Mucosa of descending colon (tissue), 3 donors: ENCODE results near the gene GADD45A. TPM values are rescaled to one million over a fixed set of nuclear protein-coding genes. Genes with fewer than 3 reads are reported as not detected.

ENCODE experiments used
- ATAC-seq: fragments of 200-7000 bp; cut with Tn5 transposase; one replicate; pipeline ENCODE4 v1.9.1; 2020; ENCODE audit warnings: mild to moderate bottlenecking, moderate library complexity
- DNase-seq, 3 donors: peaks; one replicate each; pipeline ENCODE4 v3.0.0-alpha.2; 2020
- H3K36me3 ChIP-seq: fragments of 200-600 bp; one replicate; pipeline ENCODE4 v1.8.0; 2021; ENCODE audit warnings: low read depth, mild to moderate bottlenecking
- H3K4me1 ChIP-seq: fragments of 200-600 bp; one replicate; pipeline ENCODE4 v1.8.0; 2021; ENCODE audit warnings: low read depth, mild to moderate bottlenecking
- H3K4me3 ChIP-seq: fragments of 200-600 bp; one replicate; pipeline ENCODE4 v1.8.0; 2021; ENCODE audit warnings: mild to moderate bottlenecking
- H3K9me3 ChIP-seq: fragments of 200-600 bp; one replicate; pipeline ENCODE4 v1.8.0; 2021; ENCODE audit warnings: mild to moderate bottlenecking
- CTCF ChIP-seq: fragments of 200-600 bp; IDR thresholded peaks from one replicate; pipeline ENCODE4 v1.8.0; 2022; ENCODE audit warnings: antibody characterized with exemption, mild to moderate bottlenecking
- intact Hi-C, 2 donors: fragments of 100-400 bp; cut with DNase I in 1 of 2; cut with micrococcal nuclease in 1 of 2; formaldehyde crosslinking; loops; one replicate each; pipeline versions ENCODE4 v1.11.0 to v1.11.1; 2022; cut with DNase I, micrococcal nuclease
- total RNA-seq, 3 donors: library from RNA; stranded (reverse); fragmentation: NEBNext Ultra II Directional in 2 of 3; extraction: Animal tissue kit (Norgen Biotek cat#: 25700) in 2 of 3; gene quantifications; one replicate each; pipeline versions ENCODE4 v1.2.1 to v1.2.4, GENCODE V29; 2021 to 2023
- donor health status: DM: no; HTN: no; CAD: no; lungs with moderate emphysema.
- donor health status: DM: no; HTN: no; CAD: no.
- donor health status: DM: no; HTN: yes; CAD: no.

GADD45A gene
- total RNA-seq, 3 donors from 2014 or later = 19.5 to 40.3 (median 27.1) TPM

GRCh38 chr1:67722292-67722944, 37.4 kb downstream of the GADD45A start:
- TF ChIP-seq CTCF = no peak
- H3K4me1 ChIP-seq = peaks cover 4% of the 10 kb centered on the region
- no peak overlapping the region for H3K4me3 ChIP-seq
- no peaks in the 10 kb centered on the region for H3K9me3 ChIP-seq
- ATAC-seq (no peak), DNase-seq (no peak)
- no peaks in the 10 kb centered on the region for H3K36me3 ChIP-seq
- intact Hi-C loops = no loop called here

- ATAC-seq = no peak
- TF ChIP-seq CTCF = no peak
- Histone ChIP-seq H3K36me3 (no peaks in the 10 kb centered on the region), H3K4me3 (no peak overlapping the region), H3K9me3 (no peaks in the 10 kb centered on the region), H3K4me1 (no peaks in the 10 kb centered on the region)
- intact Hi-C loops = no loop called here
- DNase-seq = no peak
Observed at GRCh38 chr1:67723126-67723525, 38.1 kb downstream of the GADD45A start.

- no peaks in the 10 kb centered on the region for H3K9me3 ChIP-seq
- no peak for DNase-seq
- no peak overlapping the region for H3K4me3 ChIP-seq
- TF ChIP-seq CTCF = no peak
- no peaks in the 10 kb centered on the region for H3K4me1 ChIP-seq
- peak; percentile 5 for ATAC-seq
- intact Hi-C loops = no loop called here
- H3K36me3 ChIP-seq = no peaks in the 10 kb centered on the region
Observed at GRCh38 chr1:67723620-67724019, 38.6 kb downstream of the GADD45A start.

GRCh38 chr1:67724928-67725560, 40.0 kb downstream of the GADD45A start:
- no peaks in the 10 kb centered on the region for H3K4me1 ChIP-seq
- H3K4me3 ChIP-seq = no peak overlapping the region
- ATAC-seq (peak; percentile 64), DNase-seq (no peak)
- intact Hi-C loops = no loop called here
- no peak for TF ChIP-seq CTCF
- H3K36me3 ChIP-seq = no peaks in the 10 kb centered on the region
- H3K9me3 ChIP-seq = no peaks in the 10 kb centered on the region

- H3K4me3 ChIP-seq = no peak overlapping the region
- intact Hi-C loops = no loop called here
- DNase-seq = no peak
- ATAC-seq = peak; percentile 64
- no peak for TF ChIP-seq CTCF
- no peaks in the 10 kb centered on the region for H3K9me3 ChIP-seq
- no peaks in the 10 kb centered on the region for H3K4me1 ChIP-seq
- no peaks in the 10 kb centered on the region for H3K36me3 ChIP-seq
Observed at GRCh38 chr1:67726224-67726623, 41.2 kb downstream of the GADD45A start.
